ENCODE data around the gene MICU1. TPM values are rescaled to one million over a fixed set of nuclear protein-coding genes. Genes with fewer than 3 reads are reported as not detected.
A peak's percentile ranks its signal among the peaks of the same experiment; 100 is the strongest.
"Not testable (repeated sequence)": the region's sequence is repeated elsewhere in the genome, so short reads cannot be mapped to it uniquely, and the experiment has no call there.

MICU1 gene
- total RNA-seq, 1 experiment from 2014 or later = 57.1 TPM

DNA sequence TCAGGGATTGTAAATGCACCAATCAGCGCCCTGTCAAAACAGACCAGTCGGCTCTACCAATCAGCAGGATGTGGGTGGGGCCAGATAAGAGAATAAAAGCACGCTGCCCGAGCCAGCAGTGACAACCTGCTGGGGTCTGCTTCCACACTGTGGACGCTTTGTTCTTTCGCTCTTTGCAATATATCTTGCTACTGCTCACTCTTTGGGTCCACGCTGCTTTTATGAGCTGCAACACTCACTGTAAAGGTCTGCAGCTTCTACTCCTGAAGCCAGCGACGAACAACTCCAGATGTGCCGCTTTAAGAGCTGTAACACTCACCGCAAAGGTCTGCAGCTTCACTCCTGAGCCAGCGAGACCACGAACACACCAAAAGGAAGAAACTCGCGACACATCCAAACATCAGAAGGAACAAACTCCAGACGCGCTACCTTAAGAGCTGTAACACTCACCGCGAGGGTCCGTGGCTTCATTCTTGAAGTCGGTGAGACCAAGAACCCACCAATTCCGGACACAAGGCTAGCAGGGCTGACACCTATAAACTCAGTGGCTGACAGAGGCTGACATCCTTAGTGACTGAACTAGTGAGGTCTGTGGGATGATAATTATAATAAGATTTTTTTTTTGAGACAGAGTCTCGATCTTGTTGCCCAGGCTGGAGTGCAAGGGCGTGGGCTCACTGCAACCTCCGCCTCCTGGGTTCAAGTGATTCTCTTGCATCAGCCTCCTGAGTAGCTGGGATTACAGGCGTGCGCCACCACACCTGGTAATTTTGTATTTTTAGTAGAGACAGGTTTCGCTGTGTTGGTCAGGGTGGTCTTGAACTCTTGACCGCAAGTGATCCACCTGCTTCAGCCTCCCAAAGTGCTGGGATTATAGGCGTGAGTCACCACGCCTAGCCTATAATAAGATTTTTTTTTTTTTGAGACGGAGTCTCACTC, 298.9 kb downstream of the MICU1 start:
- DNase-seq (ENCODE audit: low spot score); in situ Hi-C loops (cut with HindIII; ENCODE audit: low sequenced_read_pairs): not testable (repeated sequence)

DNA sequence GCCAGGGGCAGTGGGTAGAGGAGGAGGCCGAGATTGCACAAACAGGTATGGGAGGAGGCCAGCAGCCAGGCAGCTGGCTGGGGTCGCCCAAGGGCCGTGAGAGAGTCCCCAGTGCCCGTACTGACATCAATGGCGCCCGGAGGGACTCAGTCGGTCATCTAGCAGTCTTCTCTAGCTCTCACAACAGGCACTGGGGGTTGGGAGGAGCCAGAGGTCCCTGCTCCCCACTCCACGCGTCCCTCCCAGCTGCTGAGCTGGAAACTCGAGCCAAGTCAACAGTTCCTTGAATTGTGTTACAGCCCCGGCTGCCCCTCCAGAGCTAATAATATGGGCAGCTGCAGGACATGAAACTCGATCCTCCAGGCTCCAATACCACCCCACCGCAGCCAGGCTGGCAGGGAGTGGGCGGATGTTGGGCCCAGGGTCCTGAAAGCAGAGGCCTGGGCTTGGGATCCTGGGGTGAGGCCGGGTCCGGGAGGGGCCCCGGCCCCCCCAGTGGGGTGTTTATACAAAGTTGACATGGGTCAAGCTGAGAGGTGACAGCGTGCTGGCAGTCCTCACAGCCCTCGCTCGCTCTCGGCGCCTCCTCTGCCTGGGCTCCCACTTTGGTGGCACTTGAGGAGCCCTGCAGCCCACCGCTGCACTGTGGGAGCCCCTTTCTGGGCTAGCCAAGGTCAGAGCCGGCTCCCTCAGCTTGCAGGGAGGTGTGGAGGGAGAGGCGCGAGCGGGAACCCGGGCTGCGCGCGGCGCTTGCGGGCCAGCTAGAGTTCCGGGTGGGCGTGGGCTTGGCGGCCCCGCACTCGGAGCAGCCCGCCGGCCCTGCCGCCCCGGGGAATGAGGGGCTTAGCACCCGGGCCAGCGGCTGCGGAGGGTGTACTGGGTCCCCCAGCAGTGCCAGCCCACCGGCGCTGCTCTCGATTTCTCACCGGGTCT, 300.4 kb downstream of the MICU1 start:
- DNase-seq (ENCODE audit: low spot score); in situ Hi-C loops (cut with HindIII; ENCODE audit: low sequenced_read_pairs): not testable (repeated sequence)

DNA sequence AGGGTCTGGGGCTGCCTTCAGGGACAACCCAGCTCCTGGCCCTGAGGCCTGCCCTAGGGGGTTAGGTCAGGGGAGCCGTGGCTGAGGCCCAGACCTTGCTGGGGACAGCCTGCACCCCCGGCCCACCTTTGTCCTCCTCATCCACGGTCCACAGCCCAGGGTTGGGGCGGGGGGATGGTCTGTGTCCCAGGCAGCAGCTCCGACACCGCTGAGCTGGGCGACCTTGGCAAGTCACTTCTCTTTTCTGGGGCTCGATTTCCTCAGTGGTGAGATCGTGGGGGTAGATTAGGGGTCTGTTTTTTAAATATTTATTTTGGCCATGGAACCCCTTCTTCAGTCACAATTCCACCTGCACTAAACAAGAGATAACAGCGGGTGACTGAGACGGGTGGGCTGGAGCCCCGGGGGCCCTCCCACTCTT, 302.1 kb downstream of the MICU1 start:
- DNase-seq (ENCODE audit: low spot score) = no peak

DNA sequence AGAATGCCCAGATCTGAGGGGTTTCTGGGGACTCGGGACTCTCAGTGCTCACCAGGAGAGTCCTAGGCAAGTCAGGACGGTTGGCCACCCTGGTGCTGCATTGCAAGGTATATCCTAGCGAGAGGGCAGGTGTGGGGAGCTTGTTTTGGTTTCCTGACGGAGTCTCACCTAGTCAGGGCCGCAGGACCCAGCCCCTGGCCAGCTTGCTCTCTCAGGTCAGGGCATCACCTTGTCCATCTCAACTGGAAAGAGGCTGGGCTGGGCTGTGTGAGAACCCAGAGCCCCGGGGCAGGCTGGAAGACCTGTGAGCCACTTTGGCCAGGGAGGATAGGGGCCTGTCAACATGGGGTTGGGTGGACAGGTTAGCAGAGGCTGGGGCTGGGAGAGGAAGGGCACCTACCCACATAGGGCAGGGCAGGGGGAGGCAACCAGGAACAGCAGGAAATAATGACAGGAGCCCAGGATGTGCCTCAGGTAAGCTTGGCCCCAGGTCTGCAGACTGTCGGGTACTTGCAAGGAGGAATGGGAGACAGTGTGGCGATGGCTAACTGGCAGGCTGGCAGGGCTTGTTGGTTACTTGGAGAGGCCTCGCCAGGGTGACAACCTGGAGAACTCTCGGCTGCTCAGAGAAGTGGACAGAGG, 302.6 kb downstream of the MICU1 start:
- in situ Hi-C loops (cut with HindIII; ENCODE audit: low sequenced_read_pairs) = no loop called here
- DNase-seq (ENCODE audit: low spot score) = no peak

More for the DNA sequence above, 302.1 kb downstream of the MICU1 start:
- in situ Hi-C loops (cut with HindIII; ENCODE audit: low sequenced_read_pairs) = no loop called here

DNA sequence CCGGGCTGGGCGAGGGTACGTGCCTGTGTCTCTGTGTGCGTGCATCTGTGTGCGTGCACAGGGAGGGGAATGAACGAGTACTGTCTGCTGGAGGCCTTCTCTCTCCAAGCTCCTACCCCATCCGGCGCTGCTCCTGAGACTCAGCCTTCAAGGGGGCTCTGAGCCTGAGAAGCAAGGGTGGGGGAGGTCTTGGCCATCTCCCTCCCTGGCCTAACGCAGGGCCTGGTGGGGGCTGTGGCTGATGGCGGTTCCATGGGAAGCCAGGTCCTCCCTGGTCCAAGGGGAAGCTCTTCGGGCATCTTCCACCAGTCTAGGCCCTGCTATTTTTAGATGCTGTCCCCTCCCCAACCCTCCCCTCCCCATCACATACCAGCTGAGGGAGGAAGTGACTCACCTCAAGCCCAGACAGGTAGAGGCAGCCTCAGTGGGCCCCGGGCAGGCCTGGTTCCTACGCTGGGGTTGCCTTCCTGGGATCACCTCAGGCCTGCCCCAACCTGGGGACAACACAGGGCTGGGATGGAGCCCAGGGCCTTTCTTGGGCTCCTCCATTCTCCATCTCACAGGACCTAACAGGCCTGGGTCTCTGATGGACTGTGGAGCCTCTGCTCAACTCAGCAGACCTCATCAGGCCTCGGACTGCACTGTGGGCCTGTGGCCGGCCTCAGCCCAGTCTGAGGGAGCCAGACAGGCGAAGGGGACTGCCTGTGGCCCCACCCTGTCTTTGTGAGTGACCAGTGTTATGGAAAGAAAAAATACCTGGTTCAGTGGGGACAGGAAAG, 303.4 kb downstream of the MICU1 start:
- no peak for DNase-seq (ENCODE audit: low spot score)
- in situ Hi-C loops (cut with HindIII; ENCODE audit: low sequenced_read_pairs) = no loop called here

DNA sequence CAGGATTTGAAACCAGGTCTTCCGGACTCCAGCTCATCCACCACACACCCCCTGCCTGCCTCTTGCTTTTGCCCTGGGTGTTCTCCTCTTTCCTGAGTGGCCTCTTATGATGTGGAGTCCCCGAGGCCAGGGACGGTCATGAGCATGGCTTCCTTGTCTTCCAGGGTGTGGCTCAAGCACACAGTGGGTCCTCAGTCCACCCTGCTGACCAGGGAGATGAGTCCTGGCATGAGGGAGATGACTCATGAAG, 303.9 kb downstream of the MICU1 start:
- in situ Hi-C loops (cut with HindIII; ENCODE audit: low sequenced_read_pairs) = no loop called here
- DNase-seq (ENCODE audit: low spot score) = no peak

DNA sequence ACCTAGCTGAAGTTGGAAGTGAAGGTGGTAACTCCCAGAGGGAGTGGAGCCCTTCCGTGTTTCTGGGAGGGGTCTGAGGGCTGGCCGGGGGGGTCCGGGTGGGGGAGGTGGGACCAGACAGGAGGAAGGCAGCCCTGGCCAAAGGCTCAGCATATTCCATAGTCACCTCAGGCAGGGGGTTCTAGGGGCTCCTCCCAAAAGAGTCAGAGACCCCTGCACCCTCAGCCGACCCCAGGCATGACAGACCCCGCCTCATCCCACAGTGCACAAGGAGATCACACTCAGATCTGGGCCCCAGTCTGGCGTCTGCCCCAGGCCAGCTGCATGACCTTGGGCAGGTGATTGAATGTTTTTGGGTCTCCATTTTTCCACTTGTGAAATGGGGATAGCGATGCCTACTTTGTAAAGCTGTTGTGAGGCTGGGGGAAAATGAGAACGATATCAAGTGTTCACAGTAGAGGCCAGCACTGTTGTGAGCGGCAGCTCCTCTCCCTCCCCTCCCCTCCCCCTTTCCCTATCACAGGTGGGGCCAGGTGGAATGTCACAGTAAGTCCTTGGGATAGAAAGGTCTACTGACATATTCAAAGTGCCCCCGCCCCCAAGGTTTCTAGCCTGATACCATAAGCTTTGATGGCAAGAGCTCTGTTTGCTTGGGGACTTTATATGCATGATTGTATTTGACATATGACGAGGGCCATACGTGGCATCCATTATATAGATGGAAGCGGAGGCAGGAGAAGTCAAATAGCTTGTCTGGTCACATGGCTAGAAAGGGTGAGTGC, 304.4 kb downstream of the MICU1 start:
- DNase-seq (ENCODE audit: low spot score) = no peak
- in situ Hi-C loops (cut with HindIII; ENCODE audit: low sequenced_read_pairs) = no loop called here

DNA sequence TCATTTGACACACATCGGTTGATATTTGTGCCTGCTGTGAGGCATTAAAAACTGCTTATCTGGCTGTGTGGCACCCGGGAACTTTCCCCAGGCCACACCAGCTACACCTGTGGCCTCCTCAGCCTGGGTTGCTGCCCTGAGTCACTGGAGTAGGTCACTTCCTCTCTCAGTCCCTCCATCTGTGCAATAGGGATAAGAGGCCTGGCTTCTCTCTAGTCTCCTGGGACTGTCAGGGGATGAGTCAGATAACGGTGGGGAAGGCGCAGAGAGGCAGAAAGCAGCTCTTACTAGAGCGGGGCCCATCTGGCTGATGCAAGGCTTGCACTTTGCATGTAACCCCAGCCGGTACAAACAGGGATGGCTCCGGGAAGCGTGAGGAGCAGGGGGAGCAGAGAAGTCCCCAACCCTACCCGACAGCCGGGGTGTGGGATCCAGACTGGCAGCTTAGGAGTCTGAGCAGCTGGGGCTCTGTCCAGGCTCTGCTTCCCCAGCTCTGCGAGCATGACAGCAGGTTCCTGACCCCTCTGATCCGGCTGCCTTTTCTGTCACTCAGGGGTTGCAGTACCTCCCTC, 305.1 kb downstream of the MICU1 start:
- in situ Hi-C loops (cut with HindIII; ENCODE audit: low sequenced_read_pairs) = no loop called here

DNA sequence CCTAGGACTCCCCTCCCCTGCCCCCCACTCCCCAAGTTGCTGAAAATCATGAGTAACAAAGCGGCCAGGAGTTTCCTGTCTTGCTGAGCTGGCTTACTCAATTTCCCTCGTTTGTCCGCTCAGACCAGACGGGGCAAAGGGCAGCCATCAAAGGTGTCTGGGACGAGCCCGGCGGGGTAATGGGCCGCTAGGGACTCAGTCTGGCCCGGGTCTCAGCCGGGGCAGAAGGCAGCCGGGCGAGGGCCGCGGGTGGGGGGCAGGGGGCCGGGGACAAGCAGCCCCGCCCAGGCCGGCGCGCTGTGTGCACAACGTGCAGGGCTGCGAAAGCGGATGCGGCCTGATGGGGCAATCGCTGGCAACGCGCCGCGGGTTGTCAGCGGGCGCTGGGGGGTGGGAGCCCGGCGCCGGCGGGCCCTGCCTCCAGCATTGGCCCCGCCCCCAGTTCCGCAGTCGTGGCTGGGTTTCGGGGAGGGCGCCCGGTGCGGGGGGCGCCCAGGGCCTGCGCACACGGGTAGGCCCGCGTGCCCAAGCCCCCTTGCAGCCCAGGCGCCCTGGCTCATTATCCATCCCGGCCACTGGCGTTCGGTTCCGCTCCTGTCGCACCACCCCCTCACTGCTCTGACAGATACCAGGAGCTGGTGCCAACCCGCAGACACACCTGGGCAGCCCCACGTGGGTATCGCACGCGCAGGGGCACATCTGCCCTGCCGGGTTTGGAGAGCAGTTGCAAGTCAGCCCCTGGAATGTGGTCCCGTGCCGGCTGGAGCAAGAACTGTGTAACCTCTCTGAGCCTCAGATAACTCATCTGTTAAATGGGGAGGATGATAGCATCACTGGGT, 306.2 kb downstream of the MICU1 start:
- in situ Hi-C loops (cut with HindIII; ENCODE audit: low sequenced_read_pairs) = no loop called here

More for the DNA sequence above, 305.1 kb downstream of the MICU1 start:
- peak; percentile 70 for DNase-seq (ENCODE audit: low spot score)

DNA sequence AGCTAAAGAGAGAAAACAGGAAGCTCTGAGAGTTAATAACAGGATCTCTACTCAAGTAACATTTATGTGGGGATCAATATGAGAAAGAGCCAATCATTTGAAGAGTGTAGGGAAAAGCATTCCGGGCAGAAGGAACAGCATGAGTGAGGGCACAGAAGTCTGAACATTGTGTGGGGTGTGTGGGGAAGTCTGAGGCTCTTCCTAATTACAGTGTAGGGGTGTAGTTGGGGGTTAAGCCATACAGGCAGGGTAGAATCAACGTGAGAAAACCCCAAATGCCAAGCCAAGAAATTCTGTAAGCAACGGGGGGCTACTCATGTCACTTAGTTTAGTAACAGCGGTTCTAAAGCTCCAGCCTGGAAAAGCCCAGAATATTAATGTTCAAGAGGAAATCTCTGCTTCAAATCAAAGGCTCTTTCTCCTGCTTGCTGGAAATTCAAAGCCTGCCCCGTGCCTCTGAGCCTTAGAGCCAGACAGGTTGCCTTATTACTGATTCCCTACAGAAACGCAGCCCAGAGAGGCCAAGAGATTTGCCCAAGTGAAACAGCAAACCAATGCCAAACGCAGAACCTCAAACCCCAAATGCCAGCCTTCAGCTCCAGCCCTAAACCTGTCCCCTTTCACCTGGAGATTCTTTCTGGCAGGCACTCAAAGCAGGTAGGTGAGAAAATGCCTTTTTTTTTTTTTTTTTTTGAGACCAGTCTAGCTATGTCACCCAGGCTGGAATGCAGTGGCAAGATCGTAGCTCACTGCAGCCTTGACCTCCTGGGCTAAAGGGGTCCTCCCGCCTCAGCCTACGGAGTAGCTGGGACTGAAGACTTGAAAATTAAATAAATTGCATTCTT, 307.2 kb downstream of the MICU1 start:
- peak; percentile 2 for DNase-seq (ENCODE audit: low spot score)
- in situ Hi-C loops (cut with HindIII; ENCODE audit: low sequenced_read_pairs) = no loop called here

More for the DNA sequence above, 306.2 kb downstream of the MICU1 start:
- DNase-seq (ENCODE audit: low spot score) = peak; percentile 47

Other genes with a start within 250 kb of the MICU1 start
- 25.8 and 41.6 TPM in 2 replicates for gene MCU, start 66.1 kb upstream of the MICU1 start, total RNA-seq (2014; rRNA removed; shearing (Covaris generic))